Suprapubic skin (tissue), 4 donors: ENCODE data around the gene ORC2. TPM values are rescaled to one million over a fixed set of nuclear protein-coding genes. Genes with fewer than 3 reads are reported as not detected.

Source experiments
- DNase-seq, 2 donors: peaks; one replicate each; pipeline ENCODE4 v3.0.0-alpha.2; 2019; ENCODE audit warnings: low spot score in 2 of 2
- H3K27ac ChIP-seq: fragments of 200-600 bp; sonication (generic); one replicate; pipeline ENCODE4 v1.5.1; 2019
- H3K27me3 ChIP-seq: fragments of 200-600 bp; sonication (generic); one replicate; pipeline ENCODE4 v1.5.1; 2019
- H3K36me3 ChIP-seq: fragments of 200-600 bp; sonication (generic); one replicate; pipeline ENCODE4 v1.5.1; 2019
- H3K4me1 ChIP-seq: fragments of 200-600 bp; sonication (generic); one replicate; pipeline ENCODE4 v1.5.1; 2019
- H3K4me3 ChIP-seq: fragments of 200-600 bp; sonication (generic); one replicate; pipeline ENCODE4 v1.5.1; 2019; ENCODE audit warnings: mild to moderate bottlenecking
- H3K9me3 ChIP-seq: fragments of 200-600 bp; sonication (generic); one replicate; pipeline ENCODE4 v1.5.1; 2019
- CTCF ChIP-seq, 2 donors: fragments of 200-600 bp in 1 of 2; fragments of 450-650 bp in 1 of 2; sonication (generic) in 1 of 2; IDR thresholded peaks; one replicate each; pipeline ENCODE4 v1.5.1; 2016 to 2019; ENCODE audit warnings: antibody characterized with exemption in 2 of 2, mild to moderate bottlenecking in 1 of 2, moderate library complexity in 1 of 2
- EP300 ChIP-seq: sonication (generic); formaldehyde crosslinking; IDR thresholded peaks from one replicate; pipeline ENCODE4 v1.6.1; 2017; ENCODE audit warnings: antibody characterized with exemption
- POLR2A ChIP-seq, 2 donors: fragments of 450-650 bp; IDR thresholded peaks; one replicate each; pipeline ENCODE4 v1.6.1; 2017; ENCODE audit warnings: antibody characterized with exemption in 2 of 2, mild to moderate bottlenecking in 2 of 2, moderate library complexity in 2 of 2
- POLR2AphosphoS5 ChIP-seq, 3 donors: sonication (generic); formaldehyde crosslinking; IDR thresholded peaks; one replicate each; pipeline ENCODE4 v1.6.1; 2017; ENCODE audit warnings: antibody characterized with exemption in 3 of 3
- WGBS: methylation state at CpG from one replicate; pipeline ENCODE4 v1.1.5; 2018; 5-methylcytosine and 5-hydroxymethylcytosine counted together
- total RNA-seq, 4 donors: library from RNA; depleted of rRNA; stranded (reverse); fragments of >200 nt; gene quantifications; one replicate each; pipeline ENCODE4 v1.1.0, GENCODE V29; 2016

The ORC2 gene
- 10 to 100 TPM; 13.3 to 39.7 (median 17.3) TPM for total RNA-seq

- WGBS: 0% methylated on average over 23 of the region's 61 CpGs
- peak within 1 kb of the TSS; percentile 84 for H3K27ac ChIP-seq
- H3K9me3 ChIP-seq: no peaks in the 10 kb centered on the region
- no peaks in the 10 kb centered on the region for H3K27me3 ChIP-seq
- TF ChIP-seq POLR2AphosphoS5 (IDR thresholded peaks at IDR 0.05) (peak in 2 of 3 donors; percentile 69 to 71), POLR2A (IDR thresholded peaks at IDR 0.05) (no peak), CTCF (IDR thresholded peaks at IDR 0.05) (peak; percentile 55 to 73)
- H3K4me1 ChIP-seq: peaks cover 42% of the 10 kb centered on the region
- no peaks in the 10 kb centered on the region for H3K36me3 ChIP-seq
- peak; percentile 95 to 96 for DNase-seq
- H3K4me3 ChIP-seq: peak within 1 kb of the TSS; percentile 85
Observed at GRCh38 chr2:200963124-200963917, at the start of gene ORC2. Gene ORC2, minus strand, starts transcription at chr2:200963660. Its CDS starts 5,537 bp downstream, at chr2:200958123.

GRCh38 chr2:201008296-201008829 lies 44.9 kb upstream of the ORC2 start:
- Histone ChIP-seq H3K36me3 (peaks cover 43% of the 10 kb centered on the region), H3K4me1 (no peaks in the 10 kb centered on the region), H3K27me3 (no peaks in the 10 kb centered on the region), H3K4me3 (no peak overlapping the region), H3K27ac (no peak overlapping the region), H3K9me3 (no peaks in the 10 kb centered on the region)
- WGBS: 97% methylated on average over 2 of the region's 2 CpGs
- DNase-seq: no peak
- TF ChIP-seq EP300: no peak
- no peak for TF ChIP-seq POLR2AphosphoS5 (IDR thresholded peaks at IDR 0.05)
- no peak for TF ChIP-seq CTCF (IDR thresholded peaks at IDR 0.05)
- TF ChIP-seq POLR2A (IDR thresholded peaks at IDR 0.05): no peak

- H3K4me3 ChIP-seq: no peak overlapping the region
- H3K36me3 ChIP-seq: peaks cover 50% of the 10 kb centered on the region
- 81% methylated on average over 3 of the region's 3 CpGs for WGBS
- H3K9me3 ChIP-seq: no peaks in the 10 kb centered on the region
- TF ChIP-seq CTCF (IDR thresholded peaks at IDR 0.05): no peak
- TF ChIP-seq EP300: no peak
- TF ChIP-seq POLR2AphosphoS5 (IDR thresholded peaks at IDR 0.05): no peak
- no peak for TF ChIP-seq POLR2A (IDR thresholded peaks at IDR 0.05)
- no peak overlapping the region for H3K27ac ChIP-seq
- no peaks in the 10 kb centered on the region for H3K27me3 ChIP-seq
- no peaks in the 10 kb centered on the region for H3K4me1 ChIP-seq
- no peak for DNase-seq
Observed at GRCh38 chr2:201007584-201007998, 44.1 kb upstream of the ORC2 start.

- Histone ChIP-seq H3K9me3 (no peaks in the 10 kb centered on the region), H3K4me1 (no peaks in the 10 kb centered on the region), H3K4me3 (no peak overlapping the region), H3K27ac (no peak overlapping the region), H3K27me3 (no peaks in the 10 kb centered on the region), H3K36me3 (peaks cover 51% of the 10 kb centered on the region)
- no peak for TF ChIP-seq POLR2AphosphoS5 (IDR thresholded peaks at IDR 0.05)
- no peak for DNase-seq
Observed at GRCh38 chr2:201006704-201007103, 43.2 kb upstream of the ORC2 start.

- no peak for DNase-seq
- Histone ChIP-seq H3K4me3 (no peak overlapping the region), H3K9me3 (no peaks in the 10 kb centered on the region), H3K4me1 (no peaks in the 10 kb centered on the region), H3K36me3 (peaks cover 60% of the 10 kb centered on the region), H3K27me3 (no peaks in the 10 kb centered on the region), H3K27ac (no peak overlapping the region)
- WGBS: 98% methylated on average over 3 of the region's 3 CpGs
- TF ChIP-seq CTCF (IDR thresholded peaks at IDR 0.05) (no peak), POLR2AphosphoS5 (IDR thresholded peaks at IDR 0.05) (no peak), POLR2A (IDR thresholded peaks at IDR 0.05) (no peak), EP300 (no peak)
Observed at GRCh38 chr2:201004370-201004769, 40.9 kb upstream of the ORC2 start.
